Neural cell (in vitro differentiated cells): Measurements from ENCODE around the gene DND1. TPM values are rescaled to one million over a fixed set of nuclear protein-coding genes. Genes with fewer than 3 reads are reported as not detected.

Experiments
- H2AFZ ChIP-seq: fragments of 200-600, 300-800 bp; sonication (generic), shearing (Covaris generic); 2 replicates; pipeline ENCODE4 v1.6.0; 2014; ENCODE audit warnings: low read depth, mild to moderate bottlenecking, antibody characterized with exemption, low read length, moderate library complexity
- H3F3A ChIP-seq: fragments of 200-600 bp; shearing (Covaris generic); 2 replicates; pipeline ENCODE4 v1.6.1; 2016; ENCODE audit warnings: mild to moderate bottlenecking, moderate library complexity, mixed read lengths, antibody characterized with exemption, low read length; ENCODE audit not compliant: insufficient read depth, poor library complexity, severe bottlenecking
- H3K27ac ChIP-seq: fragments of 200-600, 300-800 bp; sonication (generic), shearing (Covaris generic); 2 replicates; pipeline ENCODE4 v1.5.1; 2014; ENCODE audit warnings: mild to moderate bottlenecking, low read length, moderate library complexity
- H3K27me3 ChIP-seq: fragments of 300-800, 200-600 bp; sonication (generic), shearing (Covaris generic); 2 replicates; pipeline ENCODE4 v1.6.0; 2014; ENCODE audit warnings: mild to moderate bottlenecking, low read depth, low read length, moderate library complexity; ENCODE audit not compliant: insufficient read depth
- H3K36me3 ChIP-seq: fragments of 300-800, 200-600 bp; sonication (generic), shearing (Covaris generic); 2 replicates; pipeline ENCODE4 v1.5.1; 2014; ENCODE audit warnings: mild to moderate bottlenecking, antibody characterized with exemption, low read length, moderate library complexity; ENCODE audit not compliant: insufficient read depth
- H3K4me2 ChIP-seq: fragments of 300-800, 200-600 bp; sonication (generic), shearing (Covaris generic); 2 replicates; pipeline ENCODE4 v1.6.0; 2014; ENCODE audit warnings: mild to moderate bottlenecking, low read length
- H3K4me3 ChIP-seq: fragments of 300-800, 200-600 bp; sonication (generic), shearing (Covaris generic); 2 replicates; pipeline ENCODE4 v1.5.1; 2014; ENCODE audit warnings: mild to moderate bottlenecking, low read length, moderate library complexity
- H3K79me2 ChIP-seq: fragments of 200-600 bp; shearing (Covaris generic); replicated peaks from 2 replicates; pipeline ENCODE4 v1.6.0; 2014; ENCODE audit warnings: mild to moderate bottlenecking, low read length, moderate library complexity; ENCODE audit not compliant: insufficient read depth
- H3K9ac ChIP-seq: fragments of 300-800, 200-600 bp; sonication (generic), shearing (Covaris generic); 2 replicates; pipeline ENCODE4 v1.6.1; 2016; ENCODE audit warnings: mild to moderate bottlenecking, low read length, mixed read lengths
- H3K9me2 ChIP-seq: fragments of 200-600 bp; shearing (Covaris generic); 2 replicates; pipeline ENCODE4 v1.6.1; 2016; ENCODE audit warnings: mild to moderate bottlenecking, low read length, mixed read lengths; ENCODE audit not compliant: insufficient read depth
- H3K9me3 ChIP-seq: fragments of 200-600, 300-800 bp; sonication (generic), shearing (Covaris generic); 2 replicates; pipeline ENCODE4 v1.6.1; 2016; ENCODE audit warnings: mild to moderate bottlenecking, mixed run types, low read length, moderate library complexity, mixed read lengths
- H4K20me1 ChIP-seq: fragments of 200-600 bp; shearing (Covaris generic); 2 replicates; pipeline ENCODE4 v1.6.1; 2016; ENCODE audit warnings: mild to moderate bottlenecking, mixed run types; ENCODE audit not compliant: insufficient read depth
- EP300 ChIP-seq: fragments of 450-650 bp; conservative IDR thresholded peaks from 2 replicates; pipeline ENCODE4 v1.6.1; 2014; ENCODE audit warnings: antibody characterized with exemption, mild to moderate bottlenecking, moderate library complexity; ENCODE audit not compliant: poor library complexity, severe bottlenecking
- EZH2 ChIP-seq: fragments of 200-600, 300-800 bp; shearing (Covaris generic), sonication (generic); IDR thresholded peaks from 2 replicates; pipeline ENCODE4 v1.6.1; 2014; ENCODE audit warnings: antibody characterized with exemption, low read length, borderline replicate concordance, mild to moderate bottlenecking; ENCODE audit not compliant: insufficient read depth, poor library complexity, severe bottlenecking
- MXI1 ChIP-seq: fragments of 450-650 bp; conservative IDR thresholded peaks from 2 replicates; pipeline ENCODE4 v1.6.1; 2014; ENCODE audit warnings: antibody characterized with exemption, mild to moderate bottlenecking; ENCODE audit not compliant: poor library complexity, severe bottlenecking
- POLR2AphosphoS5 ChIP-seq: IDR thresholded peaks from 2 replicates; pipeline ENCODE4 v1.6.1; 2012
- RAD21 ChIP-seq: fragments of 450-650 bp; conservative IDR thresholded peaks from 2 replicates; pipeline ENCODE4 v1.6.1; 2014; ENCODE audit warnings: antibody characterized with exemption, mild to moderate bottlenecking, moderate library complexity
- SMC3 ChIP-seq: fragments of 450-650 bp; conservative IDR thresholded peaks from 2 replicates; pipeline ENCODE4 v1.6.1; 2014; ENCODE audit warnings: antibody characterized with exemption, mild to moderate bottlenecking, moderate library complexity; ENCODE audit not compliant: poor library complexity
- TAF1 ChIP-seq: IDR thresholded peaks from 2 replicates; pipeline ENCODE4 v1.6.1; 2012; ENCODE audit warnings: low read depth
- polyA plus RNA-seq: library from polyadenylated mRNA; depleted of rRNA; stranded (reverse); fragments of >200 nt; gene quantifications from 2 replicates; pipeline ENCODE4 v1.2.3, GENCODE V29; 2014
- TF ChIP-seq, protein P1 (sequence below): fragments of 450-650 bp; IDR thresholded peaks from 2 replicates; pipeline ENCODE4 v1.5.1; 2014; ENCODE audit warnings: antibody characterized with exemption, mild to moderate bottlenecking, moderate library complexity; ENCODE audit not compliant: poor library complexity, severe bottlenecking
- TF ChIP-seq, protein P2 (sequence below): IDR thresholded peaks from 2 replicates; pipeline ENCODE4 v1.6.1; 2012; ENCODE audit warnings: borderline replicate concordance

Gene DND1
- polyA plus RNA-seq, 1 donor from 2014 or later, result 4.4 TPM

DNA sequence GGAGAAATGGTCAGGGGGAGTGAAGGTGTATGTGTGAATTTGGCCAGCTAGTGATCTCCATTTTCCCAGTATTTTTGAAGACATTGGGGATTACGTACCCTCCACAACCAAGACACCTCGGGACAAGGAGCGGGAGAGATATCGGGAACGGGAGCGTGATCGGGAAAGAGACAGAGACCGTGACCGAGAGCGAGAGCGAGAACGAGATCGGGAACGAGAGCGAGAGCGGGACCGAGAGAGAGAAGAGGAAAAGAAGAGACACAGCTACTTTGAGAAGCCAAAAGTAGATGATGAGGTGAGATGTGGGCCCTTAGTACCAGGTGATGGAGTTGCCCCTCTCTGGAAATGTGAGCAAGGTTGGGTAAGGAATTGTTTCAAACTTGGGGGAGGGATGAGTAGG lies 14.5 kb downstream of the DND1 start:
- no peaks in the 10 kb centered on the region for H3K9me2 ChIP-seq
- peaks cover 21% of the 10 kb centered on the region for H3K36me3 ChIP-seq
- H2AFZ ChIP-seq, result no peak overlapping the region

DNA sequence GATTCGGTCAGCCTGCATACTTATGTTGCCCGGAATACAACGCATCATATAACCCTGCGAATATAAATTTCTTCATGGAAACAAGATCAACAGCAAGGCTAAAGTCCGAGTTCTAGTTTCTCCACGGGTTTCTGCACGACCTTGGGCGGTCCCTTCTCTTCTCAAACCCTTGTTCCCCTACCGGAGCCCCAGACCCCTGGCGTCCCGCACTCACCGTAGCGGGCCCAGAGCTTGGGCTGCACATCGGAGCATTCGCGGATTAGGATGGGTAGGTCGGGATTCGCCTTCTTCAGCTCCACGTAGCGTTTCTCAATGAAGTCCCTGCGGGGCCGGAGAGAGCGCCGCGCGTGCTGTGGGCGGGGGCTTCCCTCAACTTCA lies 26.3 kb downstream of the DND1 start:
- Histone ChIP-seq H3K9me2 (no peaks in the 10 kb centered on the region), H3K79me2 (peaks cover 20% of the 10 kb centered on the region), H2AFZ (peak overlapping the region; percentile 66), H3K36me3 (peaks cover 5% of the 10 kb centered on the region), H3K9me3 (no peaks in the 10 kb centered on the region), H3K27ac (peak overlapping the region; percentile 88), H3K27me3 (no peaks in the 10 kb centered on the region), H3F3A (no peaks in the 10 kb centered on the region), H4K20me1 (no peaks in the 10 kb centered on the region), H3K4me3 (peak overlapping the region; percentile 99), H3K4me2 (peak overlapping the region; percentile 91), H3K9ac (peak overlapping the region; percentile 77)
- TF ChIP-seq EZH2 (no peak), RAD21 (no peak), MXI1 (no peak), TAF1 (no peak)
- TF ChIP-seq, protein P1, sequence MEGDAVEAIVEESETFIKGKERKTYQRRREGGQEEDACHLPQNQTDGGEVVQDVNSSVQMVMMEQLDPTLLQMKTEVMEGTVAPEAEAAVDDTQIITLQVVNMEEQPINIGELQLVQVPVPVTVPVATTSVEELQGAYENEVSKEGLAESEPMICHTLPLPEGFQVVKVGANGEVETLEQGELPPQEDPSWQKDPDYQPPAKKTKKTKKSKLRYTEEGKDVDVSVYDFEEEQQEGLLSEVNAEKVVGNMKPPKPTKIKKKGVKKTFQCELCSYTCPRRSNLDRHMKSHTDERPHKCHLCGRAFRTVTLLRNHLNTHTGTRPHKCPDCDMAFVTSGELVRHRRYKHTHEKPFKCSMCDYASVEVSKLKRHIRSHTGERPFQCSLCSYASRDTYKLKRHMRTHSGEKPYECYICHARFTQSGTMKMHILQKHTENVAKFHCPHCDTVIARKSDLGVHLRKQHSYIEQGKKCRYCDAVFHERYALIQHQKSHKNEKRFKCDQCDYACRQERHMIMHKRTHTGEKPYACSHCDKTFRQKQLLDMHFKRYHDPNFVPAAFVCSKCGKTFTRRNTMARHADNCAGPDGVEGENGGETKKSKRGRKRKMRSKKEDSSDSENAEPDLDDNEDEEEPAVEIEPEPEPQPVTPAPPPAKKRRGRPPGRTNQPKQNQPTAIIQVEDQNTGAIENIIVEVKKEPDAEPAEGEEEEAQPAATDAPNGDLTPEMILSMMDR, result no peak
- TF ChIP-seq, protein P2, sequence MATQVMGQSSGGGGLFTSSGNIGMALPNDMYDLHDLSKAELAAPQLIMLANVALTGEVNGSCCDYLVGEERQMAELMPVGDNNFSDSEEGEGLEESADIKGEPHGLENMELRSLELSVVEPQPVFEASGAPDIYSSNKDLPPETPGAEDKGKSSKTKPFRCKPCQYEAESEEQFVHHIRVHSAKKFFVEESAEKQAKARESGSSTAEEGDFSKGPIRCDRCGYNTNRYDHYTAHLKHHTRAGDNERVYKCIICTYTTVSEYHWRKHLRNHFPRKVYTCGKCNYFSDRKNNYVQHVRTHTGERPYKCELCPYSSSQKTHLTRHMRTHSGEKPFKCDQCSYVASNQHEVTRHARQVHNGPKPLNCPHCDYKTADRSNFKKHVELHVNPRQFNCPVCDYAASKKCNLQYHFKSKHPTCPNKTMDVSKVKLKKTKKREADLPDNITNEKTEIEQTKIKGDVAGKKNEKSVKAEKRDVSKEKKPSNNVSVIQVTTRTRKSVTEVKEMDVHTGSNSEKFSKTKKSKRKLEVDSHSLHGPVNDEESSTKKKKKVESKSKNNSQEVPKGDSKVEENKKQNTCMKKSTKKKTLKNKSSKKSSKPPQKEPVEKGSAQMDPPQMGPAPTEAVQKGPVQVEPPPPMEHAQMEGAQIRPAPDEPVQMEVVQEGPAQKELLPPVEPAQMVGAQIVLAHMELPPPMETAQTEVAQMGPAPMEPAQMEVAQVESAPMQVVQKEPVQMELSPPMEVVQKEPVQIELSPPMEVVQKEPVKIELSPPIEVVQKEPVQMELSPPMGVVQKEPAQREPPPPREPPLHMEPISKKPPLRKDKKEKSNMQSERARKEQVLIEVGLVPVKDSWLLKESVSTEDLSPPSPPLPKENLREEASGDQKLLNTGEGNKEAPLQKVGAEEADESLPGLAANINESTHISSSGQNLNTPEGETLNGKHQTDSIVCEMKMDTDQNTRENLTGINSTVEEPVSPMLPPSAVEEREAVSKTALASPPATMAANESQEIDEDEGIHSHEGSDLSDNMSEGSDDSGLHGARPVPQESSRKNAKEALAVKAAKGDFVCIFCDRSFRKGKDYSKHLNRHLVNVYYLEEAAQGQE, result no peak

More for the DNA sequence above, 14.5 kb downstream of the DND1 start:
- H3K4me3 ChIP-seq, result no peak overlapping the region
- H3K9ac ChIP-seq, result no peak overlapping the region
- no peaks in the 10 kb centered on the region for H3F3A ChIP-seq
- no peak overlapping the region for H3K27ac ChIP-seq
- H3K4me2 ChIP-seq, result no peak overlapping the region
- no peaks in the 10 kb centered on the region for H3K27me3 ChIP-seq
- TF ChIP-seq, protein P1, result no peak
- TF ChIP-seq EZH2 (no peak), POLR2AphosphoS5 (no peak), TAF1 (no peak), RAD21 (no peak), SMC3 (no peak), EP300 (no peak), MXI1 (no peak)
- TF ChIP-seq, protein P2, result no peak
- no peaks in the 10 kb centered on the region for H4K20me1 ChIP-seq
- H3K9me3 ChIP-seq, result no peaks in the 10 kb centered on the region
- H3K79me2 ChIP-seq, result no peaks in the 10 kb centered on the region
